Ramos (cell line): ENCODE results near the gene ZSCAN22.

Experiments used
- in situ Hi-C: fragments of 300-500 bp; cut with MboI; formaldehyde crosslinking; loops from one replicate; pipeline ENCODE4 v1.14.3; 2022; ENCODE audit warnings: low sequenced_read_pairs; ENCODE audit not compliant: unreplicated experiment

The ZSCAN22 gene

GRCh38 chr19:58350871-58351557 is 24.2 kb downstream of the ZSCAN22 start:
- in situ Hi-C loops, result no loop called here

- in situ Hi-C loops, result no loop called here
These were observed 24.7 kb downstream of the ZSCAN22 start for GRCh38 chr19:58351558-58351878.

- in situ Hi-C loops, result no loop called here
These were observed 25.4 kb downstream of the ZSCAN22 start for GRCh38 chr19:58351990-58352755.

- in situ Hi-C loops, result no loop called here
These were observed 26.2 kb downstream of the ZSCAN22 start, which contains the start of gene A1BG for GRCh38 chr19:58352760-58353671. Gene A1BG, minus strand, starts transcription at chr19:58353492. Its CDS starts 55 bp downstream, at chr19:58353437.

GRCh38 chr19:58353717-58354477 is 27.1 kb downstream of the ZSCAN22 start:
- in situ Hi-C loops, result no loop called here

- in situ Hi-C loops, result no loop called here
These were observed 27.8 kb downstream of the ZSCAN22 start for GRCh38 chr19:58354478-58355030.

- in situ Hi-C loops, result no loop called here
These were observed 28.5 kb downstream of the ZSCAN22 start for GRCh38 chr19:58355215-58355796.

- in situ Hi-C loops, result no loop called here
These were observed 29.3 kb downstream of the ZSCAN22 start for GRCh38 chr19:58355908-58356765.

- in situ Hi-C loops, result no loop called here
These were observed 30.1 kb downstream of the ZSCAN22 start for GRCh38 chr19:58356766-58357480.

GRCh38 chr19:58357481-58358145 is 30.8 kb downstream of the ZSCAN22 start:
- in situ Hi-C loops, result no loop called here

- in situ Hi-C loops, result no loop called here
These were observed 35.1 kb downstream of the ZSCAN22 start for GRCh38 chr19:58361900-58362271.

GRCh38 chr19:58362272-58362994 is 35.6 kb downstream of the ZSCAN22 start, which contains the start of gene ZNF497:
Gene ZNF497, minus strand, starts transcription at chr19:58362751. Its CDS starts 5,116 bp downstream, at chr19:58357635.
- in situ Hi-C loops, result no loop called here

GRCh38 chr19:58364146-58364545 is 37.4 kb downstream of the ZSCAN22 start:
- in situ Hi-C loops, result no loop called here

- in situ Hi-C loops, result no loop called here
These were observed 40.0 kb downstream of the ZSCAN22 start for GRCh38 chr19:58366585-58367430.

GRCh38 chr19:58367698-58368454 is 41.1 kb downstream of the ZSCAN22 start:
- in situ Hi-C loops, result no loop called here
